ENCODE data around the gene CENPE. TPM values are rescaled to one million over a fixed set of nuclear protein-coding genes. Genes with fewer than 3 reads are reported as not detected.
"Not testable (repeated sequence)": the region's sequence is repeated elsewhere in the genome, so short reads cannot be mapped to it uniquely, and the experiment has no call there.

The CENPE gene, protein sequence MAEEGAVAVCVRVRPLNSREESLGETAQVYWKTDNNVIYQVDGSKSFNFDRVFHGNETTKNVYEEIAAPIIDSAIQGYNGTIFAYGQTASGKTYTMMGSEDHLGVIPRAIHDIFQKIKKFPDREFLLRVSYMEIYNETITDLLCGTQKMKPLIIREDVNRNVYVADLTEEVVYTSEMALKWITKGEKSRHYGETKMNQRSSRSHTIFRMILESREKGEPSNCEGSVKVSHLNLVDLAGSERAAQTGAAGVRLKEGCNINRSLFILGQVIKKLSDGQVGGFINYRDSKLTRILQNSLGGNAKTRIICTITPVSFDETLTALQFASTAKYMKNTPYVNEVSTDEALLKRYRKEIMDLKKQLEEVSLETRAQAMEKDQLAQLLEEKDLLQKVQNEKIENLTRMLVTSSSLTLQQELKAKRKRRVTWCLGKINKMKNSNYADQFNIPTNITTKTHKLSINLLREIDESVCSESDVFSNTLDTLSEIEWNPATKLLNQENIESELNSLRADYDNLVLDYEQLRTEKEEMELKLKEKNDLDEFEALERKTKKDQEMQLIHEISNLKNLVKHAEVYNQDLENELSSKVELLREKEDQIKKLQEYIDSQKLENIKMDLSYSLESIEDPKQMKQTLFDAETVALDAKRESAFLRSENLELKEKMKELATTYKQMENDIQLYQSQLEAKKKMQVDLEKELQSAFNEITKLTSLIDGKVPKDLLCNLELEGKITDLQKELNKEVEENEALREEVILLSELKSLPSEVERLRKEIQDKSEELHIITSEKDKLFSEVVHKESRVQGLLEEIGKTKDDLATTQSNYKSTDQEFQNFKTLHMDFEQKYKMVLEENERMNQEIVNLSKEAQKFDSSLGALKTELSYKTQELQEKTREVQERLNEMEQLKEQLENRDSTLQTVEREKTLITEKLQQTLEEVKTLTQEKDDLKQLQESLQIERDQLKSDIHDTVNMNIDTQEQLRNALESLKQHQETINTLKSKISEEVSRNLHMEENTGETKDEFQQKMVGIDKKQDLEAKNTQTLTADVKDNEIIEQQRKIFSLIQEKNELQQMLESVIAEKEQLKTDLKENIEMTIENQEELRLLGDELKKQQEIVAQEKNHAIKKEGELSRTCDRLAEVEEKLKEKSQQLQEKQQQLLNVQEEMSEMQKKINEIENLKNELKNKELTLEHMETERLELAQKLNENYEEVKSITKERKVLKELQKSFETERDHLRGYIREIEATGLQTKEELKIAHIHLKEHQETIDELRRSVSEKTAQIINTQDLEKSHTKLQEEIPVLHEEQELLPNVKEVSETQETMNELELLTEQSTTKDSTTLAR (N-terminal part only)
- total RNA-seq (21.8 TPM), polyA plus RNA-seq (0.66 TPM)

- peak; percentile 81 for DNase-seq (ENCODE audit: extremely low spot score)
- Histone ChIP-seq H3K27ac (ENCODE audit: low read depth) (peak within 1 kb of the TSS; percentile 53), H3K4me1 (ENCODE audit: insufficient read depth) (no peaks in the 10 kb centered on the region), H3K36me3 (ENCODE audit: insufficient read depth) (no peaks in the 10 kb centered on the region), H3K4me3 (ENCODE audit: low read depth, low read length) (peak within 1 kb of the TSS; percentile 63)
- WGBS, result under 1% methylated on average over 44 of the region's 44 CpGs
Measured at GRCh38 chr4:103198111-103198765, at the start of gene CENPE. Gene CENPE, minus strand, starts transcription at chr4:103198343. Its CDS starts 24 bp downstream, at chr4:103198319.

DNA sequence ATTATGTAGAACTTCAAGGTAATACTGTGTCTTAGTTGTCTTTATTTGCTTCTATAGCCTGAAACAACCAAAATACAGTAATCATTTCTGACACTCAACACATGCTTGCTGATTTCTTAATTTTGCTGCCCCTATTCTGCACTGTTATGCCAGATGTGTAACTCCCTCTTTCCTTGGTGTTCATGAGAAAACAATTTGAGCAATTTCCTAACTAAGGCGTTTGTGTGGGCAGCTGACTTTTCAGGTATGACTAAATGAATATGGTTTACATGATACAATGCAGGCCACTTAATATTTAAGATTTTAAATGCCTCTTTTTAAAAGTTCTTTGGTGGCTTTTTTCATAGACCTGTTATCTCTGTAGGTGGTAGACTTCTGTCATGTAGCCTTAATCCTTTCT, 46.1 kb upstream of the CENPE start:
- Histone ChIP-seq H3K4me1 (ENCODE audit: insufficient read depth) (no peaks in the 10 kb centered on the region), H3K27ac (ENCODE audit: low read depth) (no peak overlapping the region), H3K4me3 (ENCODE audit: low read depth, low read length) (no peak overlapping the region), H3K36me3 (ENCODE audit: insufficient read depth) (no peaks in the 10 kb centered on the region)
- DNase-seq (ENCODE audit: extremely low spot score), result no peak
- 74% methylated on average over 1 of the region's 1 CpG for WGBS

GRCh38 chr4:103230938-103231337, 32.8 kb upstream of the CENPE start:
- DNase-seq (ENCODE audit: extremely low spot score); H3K4me1 ChIP-seq (ENCODE audit: insufficient read depth); H3K27ac ChIP-seq (ENCODE audit: low read depth); H3K4me3 ChIP-seq (ENCODE audit: low read depth, low read length); H3K36me3 ChIP-seq (ENCODE audit: insufficient read depth): not testable (repeated sequence)
- 74% methylated on average over 3 of the region's 3 CpGs for WGBS

DNA sequence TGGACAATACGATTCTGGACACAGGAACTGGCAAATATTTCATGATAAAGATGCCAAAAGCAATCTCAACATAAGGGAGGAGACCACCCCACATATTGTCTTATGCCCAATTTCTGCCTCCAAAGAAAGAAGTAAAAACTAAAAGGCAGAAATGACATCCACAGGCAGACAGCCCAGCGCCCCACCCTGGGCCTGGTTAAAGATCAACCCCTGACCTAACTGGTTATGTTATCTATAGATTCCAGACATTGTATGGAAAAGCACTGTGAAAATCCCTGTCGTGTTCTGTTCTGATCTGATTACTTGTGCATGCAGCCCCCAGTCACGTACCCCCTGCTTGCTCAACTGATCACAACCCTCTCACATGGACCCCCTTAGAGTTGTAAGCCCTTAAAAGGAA, 25.4 kb upstream of the CENPE start:
- H3K4me1 ChIP-seq (ENCODE audit: insufficient read depth); DNase-seq (ENCODE audit: extremely low spot score); H3K4me3 ChIP-seq (ENCODE audit: low read depth, low read length); H3K36me3 ChIP-seq (ENCODE audit: insufficient read depth); H3K27ac ChIP-seq (ENCODE audit: low read depth): not testable (repeated sequence)
- WGBS, result 78% methylated on average over 4 of the region's 4 CpGs

DNA sequence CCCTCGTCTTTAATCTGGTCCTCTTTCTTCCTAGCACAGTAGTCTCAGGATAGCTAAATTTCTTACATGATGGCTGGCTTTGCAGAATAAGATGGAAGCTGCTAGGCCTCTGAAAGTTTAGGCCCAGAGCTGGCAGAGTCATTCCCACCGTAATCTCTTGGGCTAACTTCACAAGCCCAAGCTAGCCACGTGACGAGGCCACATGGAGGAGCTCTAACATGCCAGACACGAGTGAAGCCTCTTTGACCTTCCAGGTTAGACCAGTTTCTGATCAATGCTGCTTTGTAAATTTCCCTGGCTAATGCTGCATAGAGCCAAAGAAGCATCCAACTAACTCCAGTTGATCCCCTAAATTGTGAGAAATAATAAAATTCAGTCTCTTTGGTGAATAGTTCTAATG, 9.5 kb upstream of the CENPE start:
- Histone ChIP-seq H3K4me3 (ENCODE audit: low read depth, low read length) (no peak overlapping the region), H3K36me3 (ENCODE audit: insufficient read depth) (no peaks in the 10 kb centered on the region), H3K27ac (ENCODE audit: low read depth) (no peak overlapping the region), H3K4me1 (ENCODE audit: insufficient read depth) (no peaks in the 10 kb centered on the region)
- WGBS, result 72% methylated on average over 5 of the region's 5 CpGs
- DNase-seq (ENCODE audit: extremely low spot score), result no peak

- no peaks in the 10 kb centered on the region for H3K36me3 ChIP-seq (ENCODE audit: insufficient read depth)
- H3K4me3 ChIP-seq (ENCODE audit: low read depth, low read length), result no peak overlapping the region
- H3K27ac ChIP-seq (ENCODE audit: low read depth), result no peak overlapping the region
- 41% methylated on average over 1 of the region's 1 CpG for WGBS
- no peaks in the 10 kb centered on the region for H3K4me1 ChIP-seq (ENCODE audit: insufficient read depth)
- no peak for DNase-seq (ENCODE audit: extremely low spot score)
Measured at GRCh38 chr4:103204111-103204510, 6.0 kb upstream of the CENPE start.

DNA sequence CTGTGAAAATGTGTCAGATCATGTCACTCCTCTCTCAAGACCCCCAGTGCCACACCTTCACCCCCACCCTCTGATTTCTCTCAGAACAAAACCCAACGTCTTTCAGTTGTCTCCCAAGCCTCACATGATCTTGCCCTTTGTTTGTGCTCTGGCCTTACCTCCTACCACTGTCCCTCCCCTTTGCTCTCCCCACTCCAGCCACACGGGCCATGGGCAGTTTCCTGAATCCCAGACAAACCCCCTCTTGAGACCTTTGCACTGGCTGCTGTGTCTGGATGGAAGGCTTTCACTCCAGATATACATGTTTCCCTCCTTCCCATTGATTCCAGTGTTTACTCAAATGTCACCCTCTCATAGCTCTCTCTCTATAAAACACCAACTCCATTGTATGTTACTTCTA, 3.6 kb upstream of the CENPE start:
- Histone ChIP-seq H3K4me3 (ENCODE audit: low read depth, low read length) (no peak overlapping the region), H3K36me3 (ENCODE audit: insufficient read depth) (no peaks in the 10 kb centered on the region), H3K27ac (ENCODE audit: low read depth) (no peak overlapping the region), H3K4me1 (ENCODE audit: insufficient read depth) (no peaks in the 10 kb centered on the region)
- 44% methylated on average over 2 of the region's 2 CpGs for WGBS
- no peak for DNase-seq (ENCODE audit: extremely low spot score)

DNA sequence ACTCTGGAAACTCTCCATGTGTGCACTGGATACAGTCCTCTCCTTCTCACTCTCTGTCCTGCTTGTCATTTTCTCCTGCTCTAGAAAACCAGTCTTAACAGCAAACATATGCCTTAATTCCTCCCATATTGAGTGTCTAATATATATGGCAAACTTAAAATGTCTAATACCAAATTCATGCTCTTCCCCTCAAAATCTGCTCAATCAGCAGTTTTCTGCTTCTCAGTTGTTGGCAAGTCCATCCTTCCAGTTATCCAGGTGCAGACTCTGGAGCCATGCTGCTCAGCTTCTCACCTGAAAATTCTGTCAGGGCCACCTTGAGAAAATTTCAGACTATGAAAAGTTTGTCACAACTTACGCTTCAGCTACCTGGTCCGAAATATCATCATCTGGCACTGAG, 3.1 kb upstream of the CENPE start:
- Histone ChIP-seq H3K27ac (ENCODE audit: low read depth) (no peak overlapping the region), H3K36me3 (ENCODE audit: insufficient read depth) (no peaks in the 10 kb centered on the region), H3K4me3 (ENCODE audit: low read depth, low read length) (no peak overlapping the region), H3K4me1 (ENCODE audit: insufficient read depth) (no peaks in the 10 kb centered on the region)
- DNase-seq (ENCODE audit: extremely low spot score), result no peak
- WGBS, result 92% methylated on average over 2 of the region's 2 CpGs

GRCh38 chr4:103199009-103199408, 866 bp upstream of the CENPE start:
- Histone ChIP-seq H3K4me1 (ENCODE audit: insufficient read depth) (no peaks in the 10 kb centered on the region), H3K4me3 (ENCODE audit: low read depth, low read length) (peak overlapping the region; percentile 63), H3K27ac (ENCODE audit: low read depth) (no peak overlapping the region), H3K36me3 (ENCODE audit: insufficient read depth) (no peaks in the 10 kb centered on the region)
- DNase-seq (ENCODE audit: extremely low spot score), result no peak
- WGBS, result 81% methylated on average over 9 of the region's 9 CpGs

DNA sequence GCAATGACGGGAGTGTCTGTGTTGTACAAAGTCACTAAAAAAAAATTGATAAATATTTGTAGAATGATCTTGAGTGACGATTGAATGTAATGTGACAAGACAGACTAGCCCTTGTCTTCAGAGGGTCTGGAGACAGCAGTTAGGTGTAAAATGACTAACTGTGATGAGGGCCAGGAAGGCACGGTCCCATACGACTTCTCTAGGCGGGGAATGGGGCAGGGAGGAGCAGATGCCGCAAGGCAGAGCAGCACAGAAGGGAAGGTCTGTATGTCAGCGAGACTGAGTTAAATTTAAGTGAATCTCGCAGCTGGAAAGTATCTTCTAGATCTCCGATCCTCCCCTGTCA, 405 bp downstream of the CENPE start:
- H3K4me3 ChIP-seq (ENCODE audit: low read depth, low read length), result peak overlapping the region; percentile 63
- no peaks in the 10 kb centered on the region for H3K4me1 ChIP-seq (ENCODE audit: insufficient read depth)
- no peak overlapping the region for H3K27ac ChIP-seq (ENCODE audit: low read depth)
- under 1% methylated on average over 9 of the region's 9 CpGs for WGBS
- no peaks in the 10 kb centered on the region for H3K36me3 ChIP-seq (ENCODE audit: insufficient read depth)
- DNase-seq (ENCODE audit: extremely low spot score), result no peak

DNA sequence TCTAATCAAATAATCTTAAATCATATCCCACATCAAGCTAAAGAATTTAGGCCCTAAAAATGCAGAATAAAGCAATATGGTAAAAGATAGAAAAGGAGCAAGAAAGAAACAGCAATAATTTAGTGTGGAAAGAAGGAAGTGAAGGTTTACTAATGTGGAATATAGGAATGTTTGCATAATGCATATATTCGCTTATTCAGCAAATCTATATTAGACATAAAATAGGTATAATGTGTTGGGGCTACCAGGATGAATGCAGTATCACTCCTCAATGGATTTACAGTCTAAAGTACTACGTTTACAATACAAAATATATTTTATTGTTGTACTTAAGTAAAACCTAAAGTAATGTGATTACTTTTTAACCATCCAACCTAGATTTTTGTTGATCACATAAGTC, 4.7 kb downstream of the CENPE start:
- Histone ChIP-seq H3K36me3 (ENCODE audit: insufficient read depth) (no peaks in the 10 kb centered on the region), H3K4me3 (ENCODE audit: low read depth, low read length) (no peak overlapping the region), H3K27ac (ENCODE audit: low read depth) (no peak overlapping the region), H3K4me1 (ENCODE audit: insufficient read depth) (no peaks in the 10 kb centered on the region)
- no peak for DNase-seq (ENCODE audit: extremely low spot score)
- WGBS, result 93% methylated on average over 2 of the region's 2 CpGs

DNA sequence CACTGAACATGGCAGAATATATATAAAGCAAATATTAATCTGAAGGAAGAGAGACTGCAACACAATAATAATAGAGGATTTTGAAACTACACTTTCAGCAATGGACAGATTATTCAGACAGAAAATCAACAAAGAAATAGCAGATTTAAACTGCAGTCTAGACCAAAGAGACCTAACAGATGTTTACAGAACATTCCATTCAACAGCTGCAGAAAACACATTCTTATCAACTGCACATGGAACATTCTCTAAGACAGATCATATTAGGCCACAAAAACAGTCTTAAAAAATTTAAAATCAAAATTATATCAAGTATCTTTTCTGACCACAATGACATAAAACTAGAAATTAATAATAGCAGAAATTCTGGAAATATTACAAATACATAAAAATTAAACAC, 27.1 kb downstream of the CENPE start:
- no peaks in the 10 kb centered on the region for H3K36me3 ChIP-seq (ENCODE audit: insufficient read depth)
- H3K4me1 ChIP-seq (ENCODE audit: insufficient read depth), result no peaks in the 10 kb centered on the region
- no peak overlapping the region for H3K4me3 ChIP-seq (ENCODE audit: low read depth, low read length)
- no peak overlapping the region for H3K27ac ChIP-seq (ENCODE audit: low read depth)
- no peak for DNase-seq (ENCODE audit: extremely low spot score)

DNA sequence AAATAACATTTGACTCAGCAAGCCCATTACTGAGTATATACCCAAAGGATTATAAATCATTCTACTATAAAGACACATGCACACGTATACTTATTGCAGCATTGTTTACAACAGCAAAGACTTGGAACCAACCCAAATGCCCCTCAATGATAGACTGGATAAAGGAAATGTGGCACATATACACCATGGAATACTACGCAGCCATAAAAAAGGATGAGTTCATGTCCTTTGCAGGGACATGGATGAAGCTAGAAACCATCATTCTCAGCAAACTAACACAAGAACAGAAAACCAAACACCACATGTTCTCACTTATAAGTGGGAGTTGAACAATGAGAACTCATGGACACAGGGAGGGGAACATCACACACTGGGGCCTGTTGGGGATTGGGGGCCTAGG, 28.4 kb downstream of the CENPE start:
- 95% methylated on average over 2 of the region's 2 CpGs for WGBS
- not testable (repeated sequence) for H3K27ac ChIP-seq (ENCODE audit: low read depth); H3K4me1 ChIP-seq (ENCODE audit: insufficient read depth); H3K36me3 ChIP-seq (ENCODE audit: insufficient read depth); DNase-seq (ENCODE audit: extremely low spot score); H3K4me3 ChIP-seq (ENCODE audit: low read depth, low read length)

Measured in urinary bladder (tissue), 4 donors.